DOHH2 (cell line): ENCODE results near the gene CXorf58.

Source experiments
- CTCF ChIP-seq: fragments of 200-600 bp; sonication (generic); IDR thresholded peaks from one replicate; pipeline ENCODE4 v1.5.1; 2014; ENCODE audit warnings: antibody characterized with exemption, mild to moderate bottlenecking, low read depth, low read length; ENCODE audit not compliant: poor library complexity, severe bottlenecking
- EZH2phosphoT487 ChIP-seq: fragments of 200-600 bp; sonication (generic); IDR thresholded peaks from 2 replicates; pipeline ENCODE4 v1.6.1; 2017; ENCODE audit warnings: borderline replicate concordance, mild to moderate bottlenecking, antibody characterized with exemption, low read length, moderate library complexity, mixed read lengths

- TF ChIP-seq CTCF (no peak), EZH2phosphoT487 (no peak)
These were observed 35.8 kb upstream of the CXorf58 start for GRCh38 chrX:23871905-23872546.
